NB4 (cell line): ENCODE results near the gene HRH2.

Experiments
- DNase-seq: peaks from one replicate; pipeline ENCODE4 v3.0.0; 2010; ENCODE audit warnings: low read depth
- H3K4me3 ChIP-seq: one replicate; pipeline ENCODE4 v1.5.1; 2011; ENCODE audit warnings: mild to moderate bottlenecking, low read depth, low read length, moderate library complexity
- CTCF ChIP-seq: IDR thresholded peaks from one replicate; pipeline ENCODE4 v1.5.1; 2012; ENCODE audit warnings: low read depth, low read length
- MAX ChIP-seq: IDR thresholded peaks from 2 replicates; pipeline ENCODE4 v1.6.1; 2011; ENCODE audit warnings: low read depth, low read length
- MYC ChIP-seq: IDR thresholded peaks from 2 replicates; pipeline ENCODE4 v1.6.1; 2011; ENCODE audit warnings: low read depth, low read length
- POLR2A ChIP-seq: IDR thresholded peaks from 2 replicates; pipeline ENCODE4 v1.6.1; 2011; ENCODE audit warnings: mild to moderate bottlenecking; ENCODE audit not compliant: insufficient read length; ENCODE audit errors: extremely low read depth

HRH2 gene

GRCh38 chr5:175695161-175696126 is 37.6 kb downstream of the HRH2 start:
- H3K4me3 ChIP-seq, result no peak overlapping the region

GRCh38 chr5:175696139-175696854 is 38.4 kb downstream of the HRH2 start:
- TF ChIP-seq MYC (peak; percentile 60), POLR2A (no peak), MAX (no peak), CTCF (peak; percentile 97)
- peak; percentile 97 for DNase-seq
- no peak overlapping the region for H3K4me3 ChIP-seq

More at GRCh38 chr5:175695161-175696126, 37.6 kb downstream of the HRH2 start:
- TF ChIP-seq MYC (no peak), CTCF (no peak), POLR2A (no peak), MAX (no peak)
- peak; percentile 21 for DNase-seq

GRCh38 chr5:175696855-175697198 is 39.0 kb downstream of the HRH2 start:
- TF ChIP-seq POLR2A, result no peak
- TF ChIP-seq CTCF, result no peak
- TF ChIP-seq MYC, result no peak
- TF ChIP-seq MAX, result no peak
- no peak for DNase-seq
- H3K4me3 ChIP-seq, result no peak overlapping the region

- TF ChIP-seq MYC (no peak), MAX (no peak), POLR2A (no peak), CTCF (no peak)
- no peak for DNase-seq
- H3K4me3 ChIP-seq, result no peak overlapping the region
These were observed 40.0 kb downstream of the HRH2 start for GRCh38 chr5:175697846-175698245.

GRCh38 chr5:175698401-175699115 is 40.7 kb downstream of the HRH2 start:
- DNase-seq, result no peak
- TF ChIP-seq CTCF (no peak), POLR2A (no peak), MAX (no peak), MYC (no peak)
- H3K4me3 ChIP-seq, result no peak overlapping the region
